DOHH2 (cell line): ENCODE measurements around the gene COTL1.

Experiments
- H3F3A ChIP-seq: fragments of 200-600 bp; sonication (generic), shearing (Covaris generic); 2 replicates; pipeline ENCODE4 v1.6.0; 2016; ENCODE audit warnings: antibody characterized with exemption, mild to moderate bottlenecking; ENCODE audit not compliant: control insufficient read depth, insufficient read depth
- H3K27ac ChIP-seq: fragments of 200-600 bp; sonication (generic); 2 replicates; pipeline ENCODE4 v1.5.1; 2014; ENCODE audit warnings: low read depth, mild to moderate bottlenecking, low read length, moderate library complexity
- H3K27me3 ChIP-seq: fragments of 200-600 bp; sonication (generic); 2 replicates; pipeline ENCODE4 v1.6.1; 2014; ENCODE audit warnings: mild to moderate bottlenecking, low read length, mixed read lengths; ENCODE audit not compliant: control insufficient read depth
- H3K36me3 ChIP-seq: fragments of 200-600 bp; sonication (generic); 2 replicates; pipeline ENCODE4 v1.6.1; 2014; ENCODE audit warnings: mild to moderate bottlenecking, low read length, moderate library complexity, mixed read lengths; ENCODE audit not compliant: control insufficient read depth
- H3K4me1 ChIP-seq: fragments of 200-600 bp; sonication (generic); 2 replicates; pipeline ENCODE4 v1.6.1; 2014; ENCODE audit warnings: mild to moderate bottlenecking, low read length, mixed read lengths; ENCODE audit not compliant: control insufficient read depth
- H3K4me2 ChIP-seq: fragments of 200-600 bp; sonication (generic); 2 replicates; pipeline ENCODE4 v1.6.0; 2014; ENCODE audit warnings: mild to moderate bottlenecking, low read length, moderate library complexity
- H3K4me3 ChIP-seq: fragments of 200-600 bp; sonication (generic); 2 replicates; pipeline ENCODE4 v1.5.1; 2014; ENCODE audit warnings: mild to moderate bottlenecking, low read length, mixed read lengths
- H3K79me2 ChIP-seq: fragments of 200-600 bp; sonication (generic); 2 replicates; pipeline ENCODE4 v1.6.1; 2014; ENCODE audit warnings: mild to moderate bottlenecking, low read length, mixed read lengths; ENCODE audit not compliant: control insufficient read depth
- H3K9me2 ChIP-seq: fragments of 200-600 bp; sonication (generic); replicated peaks from 2 replicates; pipeline ENCODE4 v1.6.1; 2014; ENCODE audit warnings: mild to moderate bottlenecking, low read length, mixed read lengths; ENCODE audit not compliant: control insufficient read depth
- H3K9me3 ChIP-seq: fragments of 200-600 bp; sonication (generic); 2 replicates; pipeline ENCODE4 v1.6.1; 2014; ENCODE audit warnings: antibody characterized with exemption, low read length, mixed read lengths; ENCODE audit not compliant: control insufficient read depth, insufficient read depth
- H4K20me1 ChIP-seq: fragments of 200-600 bp; sonication (generic); 2 replicates; pipeline ENCODE4 v1.6.0; 2014; ENCODE audit warnings: low read depth, mild to moderate bottlenecking, antibody characterized with exemption, low read length, moderate library complexity; ENCODE audit not compliant: control insufficient read depth, insufficient read depth
- CTCF ChIP-seq: fragments of 200-600 bp; sonication (generic); IDR thresholded peaks from one replicate; pipeline ENCODE4 v1.5.1; 2014; ENCODE audit warnings: antibody characterized with exemption, mild to moderate bottlenecking, low read depth, low read length; ENCODE audit not compliant: poor library complexity, severe bottlenecking
- EZH2phosphoT487 ChIP-seq: fragments of 200-600 bp; sonication (generic); IDR thresholded peaks from 2 replicates; pipeline ENCODE4 v1.6.1; 2017; ENCODE audit warnings: borderline replicate concordance, mild to moderate bottlenecking, antibody characterized with exemption, low read length, moderate library complexity, mixed read lengths

Gene COTL1

GRCh38 chr16:84585467-84585866 is 32.4 kb downstream of the COTL1 start:
- Histone ChIP-seq H3K4me2 (peak overlapping the region; percentile 57; the same call in 1 of the 2 replicates), H3K4me1 (peaks cover 19% of the 10 kb centered on the region), H3K9me2 (no peaks in the 10 kb centered on the region), H3K79me2 (peaks cover 57% of the 10 kb centered on the region), H3K27ac (no peak overlapping the region), H3K9me3 (no peaks in the 10 kb centered on the region), H3K36me3 (peaks cover 60% of the 10 kb centered on the region), H3K4me3 (no peak overlapping the region), H3F3A (peaks cover 4% of the 10 kb centered on the region), H4K20me1 (peaks cover 9% of the 10 kb centered on the region; the same call in 1 of the 2 replicates), H3K27me3 (no peaks in the 10 kb centered on the region)
- no peak for TF ChIP-seq CTCF
- TF ChIP-seq EZH2phosphoT487, result no peak

- Histone ChIP-seq H3K27ac (no peak overlapping the region), H3K79me2 (peaks cover 51% of the 10 kb centered on the region), H3K36me3 (peaks cover 52% of the 10 kb centered on the region), H3F3A (peaks cover 4% of the 10 kb centered on the region), H3K4me1 (peaks cover 19% of the 10 kb centered on the region), H3K9me2 (no peaks in the 10 kb centered on the region), H4K20me1 (peaks cover 9% of the 10 kb centered on the region; the same call in 1 of the 2 replicates), H3K9me3 (no peaks in the 10 kb centered on the region), H3K4me2 (no peak overlapping the region), H3K4me3 (no peak overlapping the region), H3K27me3 (no peaks in the 10 kb centered on the region)
- TF ChIP-seq EZH2phosphoT487 (no peak), CTCF (no peak)
Observed at GRCh38 chr16:84584678-84585077, 33.2 kb downstream of the COTL1 start.

- peaks cover 56% of the 10 kb centered on the region for H3K79me2 ChIP-seq
- peaks cover 46% of the 10 kb centered on the region for H3K36me3 ChIP-seq
- H3K4me1 ChIP-seq, result peaks cover 19% of the 10 kb centered on the region
- H4K20me1 ChIP-seq, result peaks cover 9% of the 10 kb centered on the region; the same call in 1 of the 2 replicates
- no peak overlapping the region for H3K4me2 ChIP-seq
- peaks cover 4% of the 10 kb centered on the region for H3F3A ChIP-seq
- no peak for TF ChIP-seq EZH2phosphoT487
- TF ChIP-seq CTCF, result no peak
- no peaks in the 10 kb centered on the region for H3K9me3 ChIP-seq
- no peak overlapping the region for H3K27ac ChIP-seq
- H3K9me2 ChIP-seq, result no peaks in the 10 kb centered on the region
- no peak overlapping the region for H3K4me3 ChIP-seq
- H3K27me3 ChIP-seq, result no peaks in the 10 kb centered on the region
Observed at GRCh38 chr16:84583995-84584394, 33.9 kb downstream of the COTL1 start.
